Measurements from ENCODE around the gene CLEC18B.
"Not testable (repeated sequence)": the region's sequence is repeated elsewhere in the genome, so short reads cannot be mapped to it uniquely, and the experiment has no call there.

CLEC18B gene

GRCh38 chr16:74404148-74404933, 16.9 kb downstream of the CLEC18B start:
- H3K27me3 ChIP-seq (ENCODE audit: control insufficient read depth, insufficient read depth, low read length); H3K9ac ChIP-seq (ENCODE audit: low read depth, low read length); H3K4me3 ChIP-seq (ENCODE audit: low read depth, low read length); H3K4me1 ChIP-seq (ENCODE audit: control insufficient read depth, insufficient read depth, low read length); H3K9me3 ChIP-seq (ENCODE audit: control insufficient read depth, insufficient read depth, low read length); H3K27ac ChIP-seq (ENCODE audit: low read depth, low read length); H3K36me3 ChIP-seq (ENCODE audit: control insufficient read depth, insufficient read depth, low read length): not testable (repeated sequence)

- not testable (repeated sequence) for H3K9ac ChIP-seq (ENCODE audit: low read depth, low read length); H3K9me3 ChIP-seq (ENCODE audit: control insufficient read depth, insufficient read depth, low read length); H3K36me3 ChIP-seq (ENCODE audit: control insufficient read depth, insufficient read depth, low read length); H3K4me3 ChIP-seq (ENCODE audit: low read depth, low read length); H3K4me1 ChIP-seq (ENCODE audit: control insufficient read depth, insufficient read depth, low read length); H3K27ac ChIP-seq (ENCODE audit: low read depth, low read length); H3K27me3 ChIP-seq (ENCODE audit: control insufficient read depth, insufficient read depth, low read length)
Measured at GRCh38 chr16:74400238-74400637, 21.0 kb downstream of the CLEC18B start.

- not testable (repeated sequence) for H3K9me3 ChIP-seq (ENCODE audit: control insufficient read depth, insufficient read depth, low read length); H3K4me3 ChIP-seq (ENCODE audit: low read depth, low read length); H3K4me1 ChIP-seq (ENCODE audit: control insufficient read depth, insufficient read depth, low read length); H3K9ac ChIP-seq (ENCODE audit: low read depth, low read length); H3K27me3 ChIP-seq (ENCODE audit: control insufficient read depth, insufficient read depth, low read length); H3K27ac ChIP-seq (ENCODE audit: low read depth, low read length); H3K36me3 ChIP-seq (ENCODE audit: control insufficient read depth, insufficient read depth, low read length)
Measured at GRCh38 chr16:74398212-74398895, 22.9 kb downstream of the CLEC18B start.

GRCh38 chr16:74396521-74397017, 24.7 kb downstream of the CLEC18B start:
- not testable (repeated sequence) for H3K4me1 ChIP-seq (ENCODE audit: control insufficient read depth, insufficient read depth, low read length); H3K4me3 ChIP-seq (ENCODE audit: low read depth, low read length); H3K27ac ChIP-seq (ENCODE audit: low read depth, low read length); H3K9ac ChIP-seq (ENCODE audit: low read depth, low read length); H3K27me3 ChIP-seq (ENCODE audit: control insufficient read depth, insufficient read depth, low read length); H3K9me3 ChIP-seq (ENCODE audit: control insufficient read depth, insufficient read depth, low read length); H3K36me3 ChIP-seq (ENCODE audit: control insufficient read depth, insufficient read depth, low read length)

GRCh38 chr16:74394604-74395003, 26.7 kb downstream of the CLEC18B start:
- not testable (repeated sequence) for H3K9me3 ChIP-seq (ENCODE audit: control insufficient read depth, insufficient read depth, low read length); H3K4me1 ChIP-seq (ENCODE audit: control insufficient read depth, insufficient read depth, low read length); H3K9ac ChIP-seq (ENCODE audit: low read depth, low read length); H3K27me3 ChIP-seq (ENCODE audit: control insufficient read depth, insufficient read depth, low read length); H3K36me3 ChIP-seq (ENCODE audit: control insufficient read depth, insufficient read depth, low read length); H3K27ac ChIP-seq (ENCODE audit: low read depth, low read length); H3K4me3 ChIP-seq (ENCODE audit: low read depth, low read length)

GRCh38 chr16:74394131-74394530, 27.1 kb downstream of the CLEC18B start:
- H3K36me3 ChIP-seq (ENCODE audit: control insufficient read depth, insufficient read depth, low read length); H3K9ac ChIP-seq (ENCODE audit: low read depth, low read length); H3K9me3 ChIP-seq (ENCODE audit: control insufficient read depth, insufficient read depth, low read length); H3K27ac ChIP-seq (ENCODE audit: low read depth, low read length); H3K27me3 ChIP-seq (ENCODE audit: control insufficient read depth, insufficient read depth, low read length); H3K4me1 ChIP-seq (ENCODE audit: control insufficient read depth, insufficient read depth, low read length); H3K4me3 ChIP-seq (ENCODE audit: low read depth, low read length): not testable (repeated sequence)

GRCh38 chr16:74391454-74392050, 29.7 kb downstream of the CLEC18B start:
- H3K4me3 ChIP-seq (ENCODE audit: low read depth, low read length); H3K4me1 ChIP-seq (ENCODE audit: control insufficient read depth, insufficient read depth, low read length); H3K27ac ChIP-seq (ENCODE audit: low read depth, low read length); H3K27me3 ChIP-seq (ENCODE audit: control insufficient read depth, insufficient read depth, low read length); H3K9me3 ChIP-seq (ENCODE audit: control insufficient read depth, insufficient read depth, low read length); H3K36me3 ChIP-seq (ENCODE audit: control insufficient read depth, insufficient read depth, low read length); H3K9ac ChIP-seq (ENCODE audit: low read depth, low read length): not testable (repeated sequence)

- not testable (repeated sequence) for H3K9me3 ChIP-seq (ENCODE audit: control insufficient read depth, insufficient read depth, low read length); H3K9ac ChIP-seq (ENCODE audit: low read depth, low read length); H3K4me3 ChIP-seq (ENCODE audit: low read depth, low read length); H3K27me3 ChIP-seq (ENCODE audit: control insufficient read depth, insufficient read depth, low read length); H3K4me1 ChIP-seq (ENCODE audit: control insufficient read depth, insufficient read depth, low read length); H3K36me3 ChIP-seq (ENCODE audit: control insufficient read depth, insufficient read depth, low read length); H3K27ac ChIP-seq (ENCODE audit: low read depth, low read length)
Measured at GRCh38 chr16:74382339-74383034, 38.8 kb downstream of the CLEC18B start.

GRCh38 chr16:74373847-74374184, 47.5 kb downstream of the CLEC18B start:
- not testable (repeated sequence) for H3K27me3 ChIP-seq (ENCODE audit: control insufficient read depth, insufficient read depth, low read length); H3K27ac ChIP-seq (ENCODE audit: low read depth, low read length); H3K9ac ChIP-seq (ENCODE audit: low read depth, low read length); H3K4me3 ChIP-seq (ENCODE audit: low read depth, low read length); H3K4me1 ChIP-seq (ENCODE audit: control insufficient read depth, insufficient read depth, low read length); H3K9me3 ChIP-seq (ENCODE audit: control insufficient read depth, insufficient read depth, low read length); H3K36me3 ChIP-seq (ENCODE audit: control insufficient read depth, insufficient read depth, low read length)

GRCh38 chr16:74372953-74373846, 48.1 kb downstream of the CLEC18B start:
- Histone ChIP-seq H3K27me3 (ENCODE audit: control insufficient read depth, insufficient read depth, low read length) (no peaks in the 10 kb centered on the region), H3K36me3 (ENCODE audit: control insufficient read depth, insufficient read depth, low read length) (no peaks in the 10 kb centered on the region), H3K9me3 (ENCODE audit: control insufficient read depth, insufficient read depth, low read length) (no peaks in the 10 kb centered on the region), H3K9ac (ENCODE audit: low read depth, low read length) (no peak overlapping the region), H3K4me3 (ENCODE audit: low read depth, low read length) (no peak overlapping the region), H3K4me1 (ENCODE audit: control insufficient read depth, insufficient read depth, low read length) (no peaks in the 10 kb centered on the region), H3K27ac (ENCODE audit: low read depth, low read length) (no peak overlapping the region)

All from HUES48 (cell line).